Activated naive CD8-positive, alpha-beta T cell treated with anti-CD3 and anti-CD28 coated beads, Interleukin-2, amount 10 ng/mL, durations not matched to agents 7 days and 5 days (primary cell): Measurements from ENCODE around the gene HLA-E. TPM values are rescaled to one million over a fixed set of nuclear protein-coding genes. Genes with fewer than 3 reads are reported as not detected.
"Not testable (repeated sequence)": the region's sequence is repeated elsewhere in the genome, so short reads cannot be mapped to it uniquely, and the experiment has no call there.

Source experiments
- ATAC-seq: fragments of 150-1000 bp; cut with Tn5 transposase; one replicate; pipeline ENCODE4 v1.10.0; 2021; ENCODE audit warnings: low read depth, moderate library complexity
- POLR2A ChIA-PET: fragments of 350-600 bp; sonication (Branson Sonifier 250); formaldehyde crosslinking; loops from one replicate; lab custom pipeline; 2021; ENCODE audit warnings: antibody characterized with exemption; lab: Charles Lee
- DNase-seq: peaks from one replicate; pipeline ENCODE4 v3.0.0; 2021
- H3K27ac Mint-ChIP-seq: one replicate; pipeline ENCODE4 v1.8.0; 2022; ENCODE audit warnings: mild to moderate bottlenecking, mixed read lengths
- H3K27me3 Mint-ChIP-seq: one replicate; pipeline ENCODE4 v1.8.0; 2022; ENCODE audit warnings: mild to moderate bottlenecking, moderate library complexity, mixed read lengths
- H3K36me3 Mint-ChIP-seq: one replicate; pipeline ENCODE4 v1.8.0; 2021; ENCODE audit warnings: mild to moderate bottlenecking, mixed read lengths
- H3K4me1 Mint-ChIP-seq: one replicate; pipeline ENCODE4 v1.8.0; 2021; ENCODE audit warnings: mixed read lengths
- H3K4me3 Mint-ChIP-seq: one replicate; pipeline ENCODE4 v1.8.0; 2022; ENCODE audit warnings: mild to moderate bottlenecking, moderate library complexity, mixed read lengths
- H3K9me3 Mint-ChIP-seq: one replicate; pipeline ENCODE4 v1.8.0; 2021; ENCODE audit warnings: mixed read lengths
- total RNA-seq, 2 experiments: library from RNA; stranded (reverse); gene quantifications; one replicate each; pipeline ENCODE4 v1.2.3, GENCODE V29; 2021

HLA-E gene
- total RNA-seq, 2 experiments from 2014 or later, result 957 to 962 TPM

- H3K4me1 Mint-ChIP-seq, result peaks cover 24% of the 10 kb centered on the region
- H3K36me3 Mint-ChIP-seq, result peaks cover 25% of the 10 kb centered on the region
- POLR2A ChIA-PET, result interaction anchor here (0.5 to 11.6 kb wide), 9 partner anchors 9 to 217 kb away, joined by 3 to 286 read pairs (median 6); no protein-coding TSS in a partner anchor
- peak overlapping the region; percentile 76 for H3K27ac Mint-ChIP-seq
- peaks cover 20% of the 10 kb centered on the region for H3K9me3 Mint-ChIP-seq
- peak overlapping the region; percentile 59 for H3K4me3 Mint-ChIP-seq
- not testable (repeated sequence) for H3K27me3 Mint-ChIP-seq, ATAC-seq, DNase-seq
Measured at GRCh38 chr6:30517767-30518504, 28.6 kb downstream of the HLA-E start.

- peak; percentile 61 for DNase-seq
- POLR2A ChIA-PET, result interaction anchor here (0.5 to 11.6 kb wide), 8 partner anchors 9 to 217 kb away, joined by 3 to 286 read pairs (median 5); no protein-coding TSS in a partner anchor
- not testable (repeated sequence) for H3K27me3 Mint-ChIP-seq, ATAC-seq
- H3K4me3 Mint-ChIP-seq, result peak overlapping the region; percentile 59
- H3K36me3 Mint-ChIP-seq, result peaks cover 28% of the 10 kb centered on the region
- peaks cover 24% of the 10 kb centered on the region for H3K9me3 Mint-ChIP-seq
- H3K27ac Mint-ChIP-seq, result peak overlapping the region; percentile 76
- H3K4me1 Mint-ChIP-seq, result peaks cover 24% of the 10 kb centered on the region
Measured at GRCh38 chr6:30518505-30519145, 29.3 kb downstream of the HLA-E start.

- no peaks in the 10 kb centered on the region for H3K27me3 Mint-ChIP-seq
- H3K4me3 Mint-ChIP-seq, result no peak overlapping the region
- H3K9me3 Mint-ChIP-seq, result peaks cover 29% of the 10 kb centered on the region
- DNase-seq (no peak), ATAC-seq (no peak)
- H3K4me1 Mint-ChIP-seq, result peaks cover 12% of the 10 kb centered on the region
- POLR2A ChIA-PET, result no interaction called here
- peaks cover 33% of the 10 kb centered on the region for H3K36me3 Mint-ChIP-seq
- no peak overlapping the region for H3K27ac Mint-ChIP-seq
Measured at GRCh38 chr6:30520522-30520921, 31.2 kb downstream of the HLA-E start.

- H3K27me3 Mint-ChIP-seq, H3K27ac Mint-ChIP-seq, H3K4me3 Mint-ChIP-seq, DNase-seq, ATAC-seq: not testable (repeated sequence)
- POLR2A ChIA-PET, result interaction anchor here (0.8 kb wide), 1 partner anchor 31 kb away, joined by 3 read pairs; no protein-coding TSS in a partner anchor
- peaks cover 36% of the 10 kb centered on the region for H3K36me3 Mint-ChIP-seq
- peaks cover 29% of the 10 kb centered on the region for H3K9me3 Mint-ChIP-seq
- peaks cover 13% of the 10 kb centered on the region for H3K4me1 Mint-ChIP-seq
Measured at GRCh38 chr6:30521082-30521481, 31.8 kb downstream of the HLA-E start.

- Mint-ChIP-seq H3K4me1 (peaks cover 10% of the 10 kb centered on the region), H3K9me3 (peaks cover 29% of the 10 kb centered on the region), H3K36me3 (peaks cover 35% of the 10 kb centered on the region)
- POLR2A ChIA-PET, result interaction anchor here (0.8 kb wide), 1 partner anchor 32 kb away, joined by 3 read pairs; no protein-coding TSS in a partner anchor
- not testable (repeated sequence) for H3K27ac Mint-ChIP-seq, H3K27me3 Mint-ChIP-seq, ATAC-seq, DNase-seq, H3K4me3 Mint-ChIP-seq
Measured at GRCh38 chr6:30521952-30522351, 32.6 kb downstream of the HLA-E start.

GRCh38 chr6:30526444-30526843 is 37.1 kb downstream of the HLA-E start:
- H3K27ac Mint-ChIP-seq, POLR2A ChIA-PET, H3K4me3 Mint-ChIP-seq, ATAC-seq, DNase-seq, H3K27me3 Mint-ChIP-seq: not testable (repeated sequence)
- H3K4me1 Mint-ChIP-seq, result peaks cover 12% of the 10 kb centered on the region
- peaks cover 24% of the 10 kb centered on the region for H3K36me3 Mint-ChIP-seq
- H3K9me3 Mint-ChIP-seq, result peaks cover 15% of the 10 kb centered on the region

GRCh38 chr6:30529349-30529875 is 40.1 kb downstream of the HLA-E start:
- peak; percentile 41 for ATAC-seq
- H3K36me3 Mint-ChIP-seq, H3K4me3 Mint-ChIP-seq, H3K9me3 Mint-ChIP-seq, H3K27me3 Mint-ChIP-seq, DNase-seq: not testable (repeated sequence)
- Mint-ChIP-seq H3K27ac (peak overlapping the region; percentile 42), H3K4me1 (peaks cover 18% of the 10 kb centered on the region)
- POLR2A ChIA-PET, result interaction anchor here (1.2 to 6.8 kb wide), 6 partner anchors 11 to 85 kb away, joined by 3 to 124 read pairs (median 6); no protein-coding TSS in a partner anchor

- POLR2A ChIA-PET, result interaction anchor here (1.2 to 6.8 kb wide), 6 partner anchors 11 to 85 kb away, joined by 3 to 124 read pairs (median 6); no protein-coding TSS in a partner anchor
- Mint-ChIP-seq H3K4me1 (peaks cover 18% of the 10 kb centered on the region), H3K27me3 (no peaks in the 10 kb centered on the region), H3K36me3 (peaks cover 8% of the 10 kb centered on the region), H3K27ac (peak overlapping the region; percentile 49), H3K4me3 (no peak overlapping the region), H3K9me3 (peaks cover 3% of the 10 kb centered on the region)
- ATAC-seq (no peak), DNase-seq (no peak)
Measured at GRCh38 chr6:30530014-30530413, 40.7 kb downstream of the HLA-E start.

GRCh38 chr6:30533460-30534294 is 44.4 kb downstream of the HLA-E start:
- Mint-ChIP-seq H3K4me3 (no peak overlapping the region), H3K4me1 (peaks cover 11% of the 10 kb centered on the region), H3K27me3 (no peaks in the 10 kb centered on the region), H3K36me3 (peaks cover 3% of the 10 kb centered on the region), H3K9me3 (no peaks in the 10 kb centered on the region), H3K27ac (no peak overlapping the region)
- DNase-seq, result no peak
- no peak for ATAC-seq
- POLR2A ChIA-PET, result interaction anchor here (1.7 to 6.8 kb wide), 2 partner anchors 32 to 41 kb away, joined by 9 to 124 read pairs; no protein-coding TSS in a partner anchor

- H3K36me3 Mint-ChIP-seq, result no peaks in the 10 kb centered on the region
- DNase-seq (no peak), ATAC-seq (no peak)
- no peaks in the 10 kb centered on the region for H3K27me3 Mint-ChIP-seq
- no peak overlapping the region for H3K27ac Mint-ChIP-seq
- POLR2A ChIA-PET, result no interaction called here
- no peak overlapping the region for H3K4me3 Mint-ChIP-seq
- H3K4me1 Mint-ChIP-seq, result peaks cover 14% of the 10 kb centered on the region
- no peaks in the 10 kb centered on the region for H3K9me3 Mint-ChIP-seq
Measured at GRCh38 chr6:30537931-30538330, 48.6 kb downstream of the HLA-E start.

GRCh38 chr6:30541515-30542403 is 52.5 kb downstream of the HLA-E start:
- Mint-ChIP-seq H3K27ac (peak overlapping the region; percentile 71), H3K4me3 (peak overlapping the region; percentile 74), H3K9me3 (no peaks in the 10 kb centered on the region), H3K27me3 (no peaks in the 10 kb centered on the region), H3K36me3 (peaks cover 4% of the 10 kb centered on the region), H3K4me1 (peaks cover 28% of the 10 kb centered on the region)
- POLR2A ChIA-PET, result interaction anchor here (0.5 to 4.8 kb wide), 17 partner anchors 9 to 1123 kb away, joined by 3 to 54 read pairs (median 4); partner anchors contain the start of genes ABCF1, GNL1, GPANK1 and PRR3
- ATAC-seq (peak; percentile 71), DNase-seq (peak; percentile 82)

GRCh38 chr6:30542404-30542725 is 53.1 kb downstream of the HLA-E start:
- peaks cover 28% of the 10 kb centered on the region for H3K4me1 Mint-ChIP-seq
- peaks cover 4% of the 10 kb centered on the region for H3K36me3 Mint-ChIP-seq
- DNase-seq (no peak), ATAC-seq (peak; percentile 62)
- POLR2A ChIA-PET, result interaction anchor here (0.7 to 4.8 kb wide), 13 partner anchors 10 to 603 kb away, joined by 3 to 54 read pairs (median 4); partner anchors contain the start of genes ABCF1, GNL1 and PRR3
- H3K27ac Mint-ChIP-seq, result peak overlapping the region; percentile 71
- no peaks in the 10 kb centered on the region for H3K9me3 Mint-ChIP-seq
- no peaks in the 10 kb centered on the region for H3K27me3 Mint-ChIP-seq
- H3K4me3 Mint-ChIP-seq, result peak overlapping the region; percentile 74
